SK-N-MC (cell line): Measurements from ENCODE around the gene TMPRSS9.

Experiments used
- EZH2 ChIP-seq: fragments of 200-600 bp; sonication (generic); IDR thresholded peaks from one replicate; pipeline ENCODE4 v1.6.1; 2017; ENCODE audit warnings: antibody characterized with exemption
- FOXP2 ChIP-seq: optimal IDR thresholded peaks from 2 replicates; pipeline ENCODE3; 2011; ENCODE audit warnings: mild to moderate bottlenecking, moderate library complexity; ENCODE audit not compliant: insufficient read depth; ENCODE audit errors: extremely low read length, control extremely low read depth
- POLR2AphosphoS5 ChIP-seq: IDR thresholded peaks from 2 replicates; pipeline ENCODE4 v1.6.1; 2012; ENCODE audit warnings: mild to moderate bottlenecking, low read depth, low read length, borderline replicate concordance

GRCh38 chr19:2363419-2363818 lies 3.4 kb downstream of the TMPRSS9 start:
- TF ChIP-seq POLR2AphosphoS5 (no peak), EZH2 (no peak), FOXP2 (no peak)
